ENCODE measurements around the gene DNAJB13.

DNAJB13 gene

GRCh38 chr11:73949912-73950311, 914 bp upstream of the DNAJB13 start:
- no peak for TF ChIP-seq CTCF (IDR thresholded peaks at IDR 0.05; ENCODE audit: insufficient read depth, missing control alignments)
- DNase-seq (ENCODE audit: insufficient read length, low spot score) (no peak), FAIRE-seq (no peak)

GRCh38 chr11:73951797-73952196, 971 bp downstream of the DNAJB13 start:
- DNase-seq (ENCODE audit: insufficient read length, low spot score) (no peak), FAIRE-seq (no peak)
- no peak for TF ChIP-seq CTCF (IDR thresholded peaks at IDR 0.05; ENCODE audit: insufficient read depth, missing control alignments)

GRCh38 chr11:73956876-73957653, 6.2 kb downstream of the DNAJB13 start:
- FAIRE-seq (no peak), DNase-seq (ENCODE audit: insufficient read length, low spot score) (no peak)
- TF ChIP-seq CTCF (IDR thresholded peaks at IDR 0.05; ENCODE audit: insufficient read depth, missing control alignments), result no peak

GRCh38 chr11:73957654-73958361, 7.0 kb downstream of the DNAJB13 start:
- DNase-seq (ENCODE audit: insufficient read length, low spot score) (no peak), FAIRE-seq (no peak)
- TF ChIP-seq CTCF (IDR thresholded peaks at IDR 0.05; ENCODE audit: insufficient read depth, missing control alignments), result no peak

- DNase-seq (ENCODE audit: insufficient read length, low spot score), result peak; percentile 6
- no peak for FAIRE-seq
- TF ChIP-seq CTCF (IDR thresholded peaks at IDR 0.05; ENCODE audit: insufficient read depth, missing control alignments), result no peak
Observed at GRCh38 chr11:73958521-73959141, 7.8 kb downstream of the DNAJB13 start.

- FAIRE-seq (no peak), DNase-seq (ENCODE audit: insufficient read length, low spot score) (no peak)
- no peak for TF ChIP-seq CTCF (IDR thresholded peaks at IDR 0.05; ENCODE audit: insufficient read depth, missing control alignments)
Observed at GRCh38 chr11:73961321-73961720, 10.5 kb downstream of the DNAJB13 start.

All from D721Med (cell line).